Prostate gland (tissue), 2 donors: ENCODE results near the gene GNAT3. TPM values are rescaled to one million over a fixed set of nuclear protein-coding genes. Genes with fewer than 3 reads are reported as not detected.

ENCODE experiments used
- DNase-seq: peaks from one replicate; pipeline ENCODE4 v3.0.0-alpha.2; 2019; ENCODE audit warnings: low spot score
- H3K27ac ChIP-seq, 2 donors: fragments of 200-600 bp; sonication (generic); 2 replicates each; pipeline ENCODE4 v1.5.1; 2017 to 2019
- H3K27me3 ChIP-seq: fragments of 200-600 bp; sonication (generic); replicated peaks from 2 replicates; pipeline ENCODE4 v1.5.1; 2019; ENCODE audit not compliant: insufficient read depth
- H3K36me3 ChIP-seq, 2 donors: fragments of 200-600 bp; sonication (generic); 1 replicate in 1 of 2; 2 replicates in 1 of 2; pipeline versions ENCODE4 v1.5.1 to v1.8.1; 2017 to 2019
- H3K4me1 ChIP-seq: fragments of 200-600 bp; sonication (generic); replicated peaks from 2 replicates; pipeline ENCODE4 v1.5.1; 2019
- H3K4me3 ChIP-seq, 2 donors: fragments of 200-600 bp; sonication (generic); 2 replicates each; pipeline ENCODE4 v1.5.1; 2017 to 2019
- H3K9me3 ChIP-seq: fragments of 200-600 bp; sonication (generic); 2 replicates; pipeline ENCODE4 v1.5.1; 2017
- POLR2A ChIP-seq: fragments of 450-650 bp; IDR thresholded peaks from one replicate; pipeline ENCODE4 v1.6.1; 2016; ENCODE audit warnings: antibody characterized with exemption, mild to moderate bottlenecking
- POLR2AphosphoS5 ChIP-seq: sonication (generic); formaldehyde crosslinking; IDR thresholded peaks from one replicate; pipeline ENCODE4 v1.6.1; 2017; ENCODE audit warnings: antibody characterized with exemption
- WGBS: methylation state at CpG from one replicate; pipeline ENCODE4 v1.1.5; 2018; 5-methylcytosine and 5-hydroxymethylcytosine counted together
- intact Hi-C: fragments of 100-400 bp; cut with DNase I; formaldehyde crosslinking; loops from one replicate; pipeline ENCODE4 v1.14.2; 2022
- total RNA-seq, 2 donors: library from RNA; depleted of rRNA; stranded (reverse); fragments of >200 nt; gene quantifications; one replicate each; pipeline ENCODE4 v1.1.0, GENCODE V29; 2016
- TF ChIP-seq, protein P1 (sequence below), 4 experiments: fragments of 200-600 bp in 2 of 4; fragments of 450-650 bp in 2 of 4; sonication (generic) in 2 of 4; IDR thresholded peaks; 1 replicate in 3 of 4; 2 replicates in 1 of 4; pipeline ENCODE4 v1.5.1; 2016 to 2019; ENCODE audit warnings: antibody characterized with exemption in 4 of 4, mild to moderate bottlenecking in 2 of 4, moderate library complexity in 2 of 4

The GNAT3 gene
- total RNA-seq, 2 donors from 2014 or later: not detected

DNA sequence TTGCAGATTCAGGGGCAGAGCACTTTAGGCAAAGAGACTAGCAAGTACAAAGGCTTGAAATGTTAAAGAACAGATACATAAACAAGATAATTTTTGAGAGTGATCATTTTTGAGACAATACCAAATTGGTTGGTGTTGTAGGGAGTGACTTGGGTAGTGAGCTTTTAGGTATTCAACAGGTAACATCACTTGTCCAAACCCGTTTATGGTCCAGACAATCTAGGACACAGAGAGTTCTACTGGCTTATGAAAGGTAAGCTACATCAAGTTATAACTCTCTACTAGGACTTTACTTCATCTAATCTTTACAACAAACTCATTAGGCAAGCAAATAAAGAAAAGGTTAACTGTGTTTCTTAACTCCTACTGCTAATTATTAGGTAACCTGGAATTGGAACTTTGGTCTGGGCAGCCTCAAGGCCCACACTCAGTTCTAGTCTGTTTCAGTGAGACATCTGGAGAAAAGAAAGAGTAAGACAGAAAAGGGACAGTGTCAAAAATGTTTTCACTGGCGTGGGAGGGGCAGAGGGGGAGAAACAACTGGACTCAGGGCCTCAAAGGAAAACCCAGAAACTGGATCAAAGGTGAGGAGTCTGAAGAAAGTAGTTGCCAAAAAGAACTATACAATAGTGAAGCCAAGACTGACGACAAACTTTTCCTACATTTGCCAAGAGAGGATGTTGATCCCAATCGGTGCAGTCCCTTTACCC, 39.2 kb downstream of the GNAT3 start:
- H3K4me1 ChIP-seq: no peaks in the 10 kb centered on the region
- H3K36me3 ChIP-seq: no peaks in the 10 kb centered on the region
- no peak overlapping the region for H3K4me3 ChIP-seq
- 43% methylated on average over 4 of the region's 4 CpGs for WGBS
- TF ChIP-seq, protein P1, sequence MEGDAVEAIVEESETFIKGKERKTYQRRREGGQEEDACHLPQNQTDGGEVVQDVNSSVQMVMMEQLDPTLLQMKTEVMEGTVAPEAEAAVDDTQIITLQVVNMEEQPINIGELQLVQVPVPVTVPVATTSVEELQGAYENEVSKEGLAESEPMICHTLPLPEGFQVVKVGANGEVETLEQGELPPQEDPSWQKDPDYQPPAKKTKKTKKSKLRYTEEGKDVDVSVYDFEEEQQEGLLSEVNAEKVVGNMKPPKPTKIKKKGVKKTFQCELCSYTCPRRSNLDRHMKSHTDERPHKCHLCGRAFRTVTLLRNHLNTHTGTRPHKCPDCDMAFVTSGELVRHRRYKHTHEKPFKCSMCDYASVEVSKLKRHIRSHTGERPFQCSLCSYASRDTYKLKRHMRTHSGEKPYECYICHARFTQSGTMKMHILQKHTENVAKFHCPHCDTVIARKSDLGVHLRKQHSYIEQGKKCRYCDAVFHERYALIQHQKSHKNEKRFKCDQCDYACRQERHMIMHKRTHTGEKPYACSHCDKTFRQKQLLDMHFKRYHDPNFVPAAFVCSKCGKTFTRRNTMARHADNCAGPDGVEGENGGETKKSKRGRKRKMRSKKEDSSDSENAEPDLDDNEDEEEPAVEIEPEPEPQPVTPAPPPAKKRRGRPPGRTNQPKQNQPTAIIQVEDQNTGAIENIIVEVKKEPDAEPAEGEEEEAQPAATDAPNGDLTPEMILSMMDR (IDR thresholded peaks at IDR 0.05): no peak
- TF ChIP-seq POLR2A: no peak
- no peak for TF ChIP-seq POLR2AphosphoS5
- H3K27ac ChIP-seq: no peak overlapping the region
- no peak for DNase-seq
- intact Hi-C loops: no loop called here
- no peaks in the 10 kb centered on the region for H3K9me3 ChIP-seq
- H3K27me3 ChIP-seq: no peaks in the 10 kb centered on the region

DNA sequence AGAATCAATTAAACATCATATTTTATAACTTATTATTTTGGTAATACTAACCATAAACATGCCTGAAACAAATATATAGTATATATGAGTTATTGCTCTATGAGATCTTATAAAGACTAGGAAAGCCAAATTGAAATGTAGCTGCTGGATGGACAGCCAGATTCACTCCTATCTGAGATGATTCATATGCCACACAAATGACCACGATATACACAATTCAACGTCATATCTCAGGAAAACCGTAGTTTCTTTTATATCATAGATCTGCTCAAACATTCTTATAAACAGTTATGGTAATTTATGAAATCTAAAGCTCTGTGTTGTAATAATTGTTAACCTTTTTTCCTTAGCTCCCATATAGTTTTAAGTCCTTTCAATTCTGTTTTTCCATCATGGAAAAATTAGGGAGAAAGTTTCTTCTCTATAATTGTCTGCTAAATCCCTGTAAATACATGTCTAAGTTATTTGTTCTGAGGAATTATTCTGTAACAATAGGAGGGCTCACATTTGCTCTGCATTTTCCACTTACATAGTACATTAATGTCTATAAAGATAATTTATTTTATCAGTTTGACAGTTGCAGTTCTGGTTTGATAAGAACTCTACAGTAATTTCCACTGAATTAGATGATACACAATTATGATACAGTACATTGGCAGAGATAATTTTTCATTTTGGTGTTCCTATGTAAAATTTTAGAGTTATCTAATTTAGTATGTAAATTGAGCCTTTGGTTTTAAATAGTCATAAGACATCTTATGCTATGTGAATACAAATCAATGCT, 42.7 kb downstream of the GNAT3 start:
- Histone ChIP-seq H3K27me3 (no peaks in the 10 kb centered on the region), H3K27ac (no peak overlapping the region), H3K36me3 (no peaks in the 10 kb centered on the region), H3K4me3 (no peak overlapping the region), H3K9me3 (no peaks in the 10 kb centered on the region), H3K4me1 (no peaks in the 10 kb centered on the region)
- WGBS: 68% methylated on average over 3 of the region's 3 CpGs
- no peak for TF ChIP-seq POLR2A
- TF ChIP-seq POLR2AphosphoS5: no peak
- TF ChIP-seq, protein P1 (IDR thresholded peaks at IDR 0.05): no peak
- DNase-seq: no peak
- intact Hi-C loops: no loop called here

- Histone ChIP-seq H3K36me3 (no peaks in the 10 kb centered on the region), H3K4me1 (no peaks in the 10 kb centered on the region), H3K27ac (no peak overlapping the region), H3K9me3 (no peaks in the 10 kb centered on the region), H3K27me3 (no peaks in the 10 kb centered on the region), H3K4me3 (no peak overlapping the region)
- WGBS: 38% methylated on average over 3 of the region's 3 CpGs
- intact Hi-C loops: no loop called here
- TF ChIP-seq, protein P1 (IDR thresholded peaks at IDR 0.05): no peak
- no peak for TF ChIP-seq POLR2AphosphoS5
- no peak for DNase-seq
These were observed 44.8 kb downstream of the GNAT3 start for GRCh38 chr7:80467069-80467468.

DNA sequence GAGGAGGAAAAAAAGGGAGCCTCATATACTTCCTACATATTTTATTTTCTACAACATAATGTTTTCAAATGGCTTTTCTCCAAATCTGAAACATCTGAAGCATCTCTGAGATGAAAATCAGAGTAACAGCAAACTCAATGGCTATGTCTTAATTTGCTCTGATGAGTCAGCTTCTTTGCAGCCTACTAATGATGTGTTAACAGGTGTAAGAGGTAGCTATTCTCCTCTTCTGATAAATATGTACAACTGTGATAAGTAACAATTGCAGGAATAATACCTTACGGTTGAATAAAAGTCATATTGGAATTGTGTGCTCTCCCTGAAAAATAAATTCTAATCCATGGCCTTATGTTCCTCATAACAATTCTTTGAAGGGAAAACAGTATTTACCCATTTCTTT, 45.2 kb downstream of the GNAT3 start:
- H3K4me1 ChIP-seq: no peaks in the 10 kb centered on the region
- no peaks in the 10 kb centered on the region for H3K36me3 ChIP-seq

More for the DNA sequence above, 45.2 kb downstream of the GNAT3 start:
- WGBS: 97% methylated on average over 1 of the region's 1 CpG
- intact Hi-C loops: no loop called here
- no peaks in the 10 kb centered on the region for H3K9me3 ChIP-seq
- no peaks in the 10 kb centered on the region for H3K27me3 ChIP-seq
- DNase-seq: no peak
- no peak overlapping the region for H3K4me3 ChIP-seq
- H3K27ac ChIP-seq: no peak overlapping the region
- TF ChIP-seq POLR2AphosphoS5 (no peak), POLR2A (no peak)
- TF ChIP-seq, protein P1 (IDR thresholded peaks at IDR 0.05): no peak
